ENCODE measurements around the gene DBN1.

The DBN1 gene

DNA sequence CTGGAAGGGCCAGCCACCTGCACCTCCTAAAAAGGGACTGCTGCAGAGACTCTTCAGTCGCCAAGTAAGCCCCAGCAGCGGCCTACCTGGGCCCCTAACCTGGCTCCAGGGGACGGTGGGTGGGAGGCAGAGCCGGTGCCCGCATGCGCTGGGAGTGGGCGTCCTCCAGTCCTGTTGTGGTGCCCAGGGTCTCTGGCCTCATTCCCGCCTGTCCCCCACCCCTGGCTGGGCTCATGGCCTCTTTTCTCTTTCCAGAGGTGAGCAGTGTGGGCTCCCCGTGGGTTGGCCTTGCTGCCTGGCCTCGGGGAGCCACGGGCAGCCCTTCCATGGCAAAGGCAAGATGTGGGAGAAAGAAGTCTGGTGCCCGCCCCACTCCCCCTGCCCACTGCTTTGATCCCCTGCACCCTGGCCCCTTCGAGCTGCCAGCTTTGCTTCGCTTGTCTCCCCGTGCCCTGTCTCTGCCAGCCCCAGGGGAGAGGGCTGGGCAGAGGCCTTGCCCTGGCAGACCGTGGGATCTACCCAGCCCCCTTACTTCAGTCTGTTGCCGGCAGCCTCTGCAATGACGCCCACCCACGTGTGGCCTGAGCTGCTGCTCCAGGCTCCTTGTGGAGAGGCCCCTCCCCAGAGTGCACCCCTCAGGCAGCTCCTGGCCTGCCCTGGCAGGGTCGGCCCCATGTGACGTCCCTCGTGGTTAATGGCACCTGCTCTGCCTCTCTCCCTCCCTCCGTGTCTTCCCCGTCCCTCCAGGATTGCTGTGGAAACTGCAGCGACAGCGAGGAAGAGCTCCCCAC lies 32.2 kb downstream of the DBN1 start:
- Histone ChIP-seq H3K4me1 (ENCODE audit: control insufficient read depth, insufficient read depth, low read length) (peaks cover 4% of the 10 kb centered on the region), H3K9ac (ENCODE audit: low read depth, low read length) (no peak overlapping the region), H3K9me3 (replicated peaks; ENCODE audit: low read length) (no peaks in the 10 kb centered on the region), H3K27me3 (ENCODE audit: control insufficient read depth, insufficient read depth, low read length) (no peaks in the 10 kb centered on the region), H3K4me2 (ENCODE audit: low read length) (no peak overlapping the region), H3K4me3 (ENCODE audit: low read length) (no peak overlapping the region), H3K36me3 (ENCODE audit: insufficient read depth, low read length) (peaks cover 26% of the 10 kb centered on the region)

DNA sequence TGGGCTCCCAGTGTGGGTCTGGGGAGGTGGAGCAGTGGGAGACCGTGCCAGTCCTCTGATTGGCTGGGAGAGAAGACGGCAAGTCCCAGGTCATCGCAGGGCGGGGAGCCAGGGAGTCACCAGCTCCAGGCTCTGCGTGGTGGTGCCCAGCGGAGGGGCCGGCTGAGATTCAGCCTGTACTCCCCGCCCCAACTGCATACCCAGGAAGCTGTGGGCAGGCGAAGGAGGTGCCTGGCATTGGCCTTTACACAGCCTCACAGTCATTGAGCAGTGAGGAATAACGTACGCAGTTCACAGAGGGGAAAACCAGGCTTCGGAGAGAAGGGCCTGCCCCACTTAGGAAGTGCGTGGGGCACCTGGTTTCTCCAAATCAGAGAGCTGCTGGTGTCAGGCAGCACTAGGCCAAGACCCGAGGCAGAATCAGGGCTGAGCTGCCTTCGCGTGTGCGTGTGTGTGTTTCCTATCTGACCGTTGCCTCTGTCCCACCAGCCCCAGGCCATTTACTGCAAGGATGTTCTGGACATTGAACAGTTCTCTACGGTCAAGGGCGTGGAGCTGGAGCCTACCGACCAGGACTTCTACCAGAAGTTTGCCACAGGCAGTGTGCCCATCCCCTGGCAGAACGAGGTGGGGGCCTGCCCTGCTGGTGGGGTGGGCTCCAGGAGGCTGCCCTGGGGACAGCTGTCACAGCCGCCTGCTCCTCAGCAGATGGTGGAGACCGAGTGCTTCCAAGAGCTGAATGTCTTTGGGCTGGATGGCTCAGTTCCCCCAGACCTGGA lies 33.0 kb downstream of the DBN1 start:
- H3K36me3 ChIP-seq (ENCODE audit: insufficient read depth, low read length): peaks cover 32% of the 10 kb centered on the region

DNA sequence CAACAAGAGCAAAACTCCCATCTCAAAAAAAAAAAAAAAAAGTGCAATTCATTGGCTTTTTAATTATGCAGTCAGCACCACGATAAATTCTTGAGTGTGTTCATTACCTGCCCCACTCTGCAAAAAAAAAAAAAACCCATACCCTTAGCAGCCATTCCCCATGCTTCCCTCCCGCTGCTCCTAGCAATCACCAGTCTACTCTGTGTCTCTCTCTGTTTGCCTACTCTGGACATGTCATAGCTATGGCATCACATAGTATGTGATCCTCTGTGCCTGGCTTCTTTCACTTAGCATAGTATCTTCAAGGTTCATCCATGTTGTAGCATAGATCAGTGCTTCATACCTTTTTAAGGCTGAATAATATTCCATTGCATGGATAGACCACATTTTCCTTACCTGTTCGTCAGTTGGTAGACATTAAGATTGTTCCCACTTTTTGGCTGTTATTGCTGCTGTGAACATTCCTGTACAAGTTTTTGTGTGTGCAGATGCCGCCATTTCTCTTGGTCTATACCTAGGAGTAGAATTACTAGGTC lies 33.8 kb downstream of the DBN1 start:
- Histone ChIP-seq H3K4me2 (ENCODE audit: low read length) (no peak overlapping the region), H3K36me3 (ENCODE audit: insufficient read depth, low read length) (peaks cover 40% of the 10 kb centered on the region), H3K9ac (ENCODE audit: low read depth, low read length) (no peak overlapping the region), H3K4me1 (ENCODE audit: control insufficient read depth, insufficient read depth, low read length) (no peaks in the 10 kb centered on the region), H3K9me3 (replicated peaks; ENCODE audit: low read length) (no peaks in the 10 kb centered on the region), H3K27me3 (ENCODE audit: control insufficient read depth, insufficient read depth, low read length) (no peaks in the 10 kb centered on the region), H3K4me3 (ENCODE audit: low read length) (no peak overlapping the region)

More for the DNA sequence above, 33.0 kb downstream of the DBN1 start:
- Histone ChIP-seq H3K27me3 (ENCODE audit: control insufficient read depth, insufficient read depth, low read length) (no peaks in the 10 kb centered on the region), H3K9me3 (replicated peaks; ENCODE audit: low read length) (no peaks in the 10 kb centered on the region), H3K4me1 (ENCODE audit: control insufficient read depth, insufficient read depth, low read length) (no peaks in the 10 kb centered on the region), H3K4me2 (ENCODE audit: low read length) (no peak overlapping the region), H3K9ac (ENCODE audit: low read depth, low read length) (no peak overlapping the region), H3K4me3 (ENCODE audit: low read length) (no peak overlapping the region)

DNA sequence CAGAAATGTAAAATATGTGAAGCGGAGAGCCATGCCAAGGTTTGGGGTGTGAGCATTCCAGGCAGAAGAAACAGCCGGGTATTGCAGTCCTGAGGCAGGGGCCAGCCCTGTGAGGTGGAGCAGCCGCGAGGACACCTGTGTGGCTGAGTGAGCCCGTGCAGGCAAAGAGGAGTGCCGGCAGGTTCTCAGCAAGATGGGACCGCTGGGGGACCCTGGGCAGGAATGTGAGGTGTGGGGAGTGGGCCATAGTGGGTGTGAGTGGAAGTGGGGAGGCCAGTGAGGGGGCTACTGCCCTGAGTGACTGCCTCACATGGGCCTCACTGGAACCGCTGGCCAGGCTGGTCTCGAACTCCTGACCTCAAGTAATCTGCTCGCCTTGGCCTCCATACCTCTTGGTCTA lies 35.0 kb downstream of the DBN1 start:
- Histone ChIP-seq H3K36me3 (ENCODE audit: insufficient read depth, low read length) (peaks cover 51% of the 10 kb centered on the region), H3K4me3 (ENCODE audit: low read length) (no peak overlapping the region), H3K9me3 (replicated peaks; ENCODE audit: low read length) (no peaks in the 10 kb centered on the region), H3K9ac (ENCODE audit: low read depth, low read length) (no peak overlapping the region), H3K4me2 (ENCODE audit: low read length) (no peak overlapping the region), H3K4me1 (ENCODE audit: control insufficient read depth, insufficient read depth, low read length) (no peaks in the 10 kb centered on the region), H3K27me3 (ENCODE audit: control insufficient read depth, insufficient read depth, low read length) (no peaks in the 10 kb centered on the region)

DNA sequence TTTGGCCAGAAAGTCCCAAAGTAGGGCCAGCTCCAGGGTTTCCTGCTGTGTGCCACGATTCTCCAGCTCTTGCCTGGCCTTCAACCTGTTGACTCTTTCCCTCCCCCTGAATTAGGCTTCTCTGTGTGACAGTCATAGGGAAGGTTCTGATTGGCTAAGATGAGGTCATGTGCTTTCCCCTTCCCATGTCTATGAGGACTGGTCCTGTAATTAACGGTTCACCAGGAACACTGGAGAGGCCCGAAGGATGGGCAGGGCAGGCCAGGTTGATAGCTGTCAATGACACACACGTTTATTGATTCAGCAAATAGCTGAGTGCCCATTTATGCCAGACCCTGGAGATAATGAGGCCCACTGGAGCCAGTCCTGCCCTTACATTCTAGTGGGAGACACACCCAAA lies 35.8 kb downstream of the DBN1 start:
- Histone ChIP-seq H3K4me1 (ENCODE audit: control insufficient read depth, insufficient read depth, low read length) (no peaks in the 10 kb centered on the region), H3K4me2 (ENCODE audit: low read length) (no peak overlapping the region), H3K36me3 (ENCODE audit: insufficient read depth, low read length) (peaks cover 57% of the 10 kb centered on the region), H3K27me3 (ENCODE audit: control insufficient read depth, insufficient read depth, low read length) (no peaks in the 10 kb centered on the region), H3K9me3 (replicated peaks; ENCODE audit: low read length) (no peaks in the 10 kb centered on the region), H3K9ac (ENCODE audit: low read depth, low read length) (no peak overlapping the region), H3K4me3 (ENCODE audit: low read length) (no peak overlapping the region)

DNA sequence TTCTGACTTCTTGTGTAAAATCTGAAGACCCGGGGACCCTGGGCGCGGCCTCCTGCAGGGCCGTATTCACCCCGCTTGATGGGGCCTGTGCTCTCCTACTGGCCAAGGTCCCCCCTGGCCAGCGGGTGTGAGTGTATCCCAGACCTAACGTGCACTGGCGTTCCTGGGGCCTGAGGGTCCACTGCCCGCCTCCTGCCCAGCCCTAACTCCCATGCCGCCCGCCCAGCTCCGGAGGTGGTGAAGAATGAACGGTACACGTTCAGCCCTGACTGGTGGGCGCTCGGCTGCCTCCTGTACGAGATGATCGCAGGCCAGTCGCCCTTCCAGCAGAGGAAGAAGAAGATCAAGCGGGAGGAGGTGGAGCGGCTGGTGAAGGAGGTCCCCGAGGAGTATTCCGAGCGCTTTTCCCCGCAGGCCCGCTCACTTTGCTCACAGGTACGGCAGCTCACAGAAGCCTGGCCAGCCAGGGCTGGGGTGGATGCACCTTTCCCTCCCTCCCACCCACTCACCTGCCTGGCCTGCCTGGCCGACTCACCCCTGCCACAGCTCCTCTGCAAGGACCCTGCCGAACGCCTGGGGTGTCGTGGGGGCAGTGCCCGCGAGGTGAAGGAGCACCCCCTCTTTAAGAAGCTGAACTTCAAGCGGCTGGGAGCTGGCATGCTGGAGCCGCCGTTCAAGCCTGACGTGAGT lies 37.4 kb downstream of the DBN1 start:
- Histone ChIP-seq H3K9ac (ENCODE audit: low read depth, low read length) (no peak overlapping the region), H3K36me3 (ENCODE audit: insufficient read depth, low read length) (peaks cover 62% of the 10 kb centered on the region)

DNA sequence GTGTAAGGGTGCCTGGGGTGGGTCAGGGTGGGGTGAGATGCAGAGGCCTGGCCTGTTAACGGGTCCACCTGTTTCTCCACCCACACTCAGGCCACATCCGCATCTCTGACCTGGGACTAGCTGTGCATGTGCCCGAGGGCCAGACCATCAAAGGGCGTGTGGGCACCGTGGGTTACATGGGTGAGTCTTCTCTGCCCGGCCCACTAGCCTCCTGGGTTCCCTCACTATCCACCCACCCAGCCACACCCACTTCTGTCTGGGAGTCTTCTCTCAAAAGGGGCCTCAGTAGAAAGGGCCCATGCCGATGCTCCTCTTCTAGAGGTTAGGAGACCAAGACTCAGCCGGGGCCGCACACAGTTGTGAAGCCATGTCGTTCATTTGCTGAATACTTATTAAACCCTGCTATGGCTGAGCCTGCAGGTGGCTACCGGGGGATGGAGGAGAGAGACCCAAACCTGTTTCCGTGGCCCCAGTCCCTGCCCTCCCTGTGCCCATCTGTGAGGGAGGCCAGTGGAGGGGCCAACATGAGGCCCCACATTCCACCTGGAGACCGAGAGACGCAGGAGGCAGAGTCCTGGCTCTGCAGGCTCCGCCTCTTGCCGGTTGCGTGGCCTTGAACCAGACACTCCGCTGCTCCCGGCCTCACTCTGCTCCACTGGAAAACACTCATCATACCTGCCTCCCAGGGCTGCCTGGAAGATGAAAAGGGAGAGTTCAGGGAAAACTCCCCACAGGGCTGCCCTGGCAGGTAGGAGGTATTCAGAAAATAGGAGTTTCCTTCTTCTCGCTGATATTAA lies 38.3 kb downstream of the DBN1 start:
- Histone ChIP-seq H3K27me3 (ENCODE audit: control insufficient read depth, insufficient read depth, low read length) (no peaks in the 10 kb centered on the region), H3K36me3 (ENCODE audit: insufficient read depth, low read length) (peaks cover 68% of the 10 kb centered on the region), H3K4me2 (ENCODE audit: low read length) (no peak overlapping the region), H3K9ac (ENCODE audit: low read depth, low read length) (no peak overlapping the region), H3K9me3 (replicated peaks; ENCODE audit: low read length) (no peaks in the 10 kb centered on the region), H3K4me3 (ENCODE audit: low read length) (no peak overlapping the region), H3K4me1 (ENCODE audit: control insufficient read depth, insufficient read depth, low read length) (peaks cover 12% of the 10 kb centered on the region)

More for the DNA sequence above, 37.4 kb downstream of the DBN1 start:
- Histone ChIP-seq H3K4me1 (ENCODE audit: control insufficient read depth, insufficient read depth, low read length) (peaks cover 12% of the 10 kb centered on the region), H3K9me3 (replicated peaks; ENCODE audit: low read length) (no peaks in the 10 kb centered on the region), H3K4me3 (ENCODE audit: low read length) (no peak overlapping the region), H3K27me3 (ENCODE audit: control insufficient read depth, insufficient read depth, low read length) (no peaks in the 10 kb centered on the region), H3K4me2 (ENCODE audit: low read length) (no peak overlapping the region)

DNA sequence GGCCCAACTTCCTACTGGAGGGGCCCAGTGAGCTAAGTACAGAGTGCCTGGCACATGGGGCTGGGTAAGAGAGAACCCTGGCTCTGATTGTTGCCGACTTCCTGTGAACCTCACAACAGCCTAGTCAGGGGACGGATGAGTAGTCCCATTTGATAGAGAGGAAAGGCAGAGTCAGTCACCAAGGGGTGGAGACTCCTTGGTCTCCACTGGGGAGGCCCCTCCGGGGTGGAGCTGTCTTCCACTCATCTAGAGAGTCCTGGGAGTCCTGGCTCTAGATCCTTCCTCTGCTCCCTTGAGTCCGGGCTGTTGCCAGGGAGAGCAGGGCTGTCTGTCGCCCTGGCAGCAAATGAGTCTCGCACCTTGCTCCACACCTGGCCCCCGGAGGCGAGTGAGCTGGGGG lies 39.0 kb downstream of the DBN1 start:
- Histone ChIP-seq H3K4me1 (ENCODE audit: control insufficient read depth, insufficient read depth, low read length) (peaks cover 12% of the 10 kb centered on the region), H3K9me3 (replicated peaks; ENCODE audit: low read length) (no peaks in the 10 kb centered on the region), H3K36me3 (ENCODE audit: insufficient read depth, low read length) (peaks cover 68% of the 10 kb centered on the region), H3K4me2 (ENCODE audit: low read length) (no peak overlapping the region), H3K9ac (ENCODE audit: low read depth, low read length) (no peak overlapping the region), H3K27me3 (ENCODE audit: control insufficient read depth, insufficient read depth, low read length) (no peaks in the 10 kb centered on the region), H3K4me3 (ENCODE audit: low read length) (no peak overlapping the region)

DNA sequence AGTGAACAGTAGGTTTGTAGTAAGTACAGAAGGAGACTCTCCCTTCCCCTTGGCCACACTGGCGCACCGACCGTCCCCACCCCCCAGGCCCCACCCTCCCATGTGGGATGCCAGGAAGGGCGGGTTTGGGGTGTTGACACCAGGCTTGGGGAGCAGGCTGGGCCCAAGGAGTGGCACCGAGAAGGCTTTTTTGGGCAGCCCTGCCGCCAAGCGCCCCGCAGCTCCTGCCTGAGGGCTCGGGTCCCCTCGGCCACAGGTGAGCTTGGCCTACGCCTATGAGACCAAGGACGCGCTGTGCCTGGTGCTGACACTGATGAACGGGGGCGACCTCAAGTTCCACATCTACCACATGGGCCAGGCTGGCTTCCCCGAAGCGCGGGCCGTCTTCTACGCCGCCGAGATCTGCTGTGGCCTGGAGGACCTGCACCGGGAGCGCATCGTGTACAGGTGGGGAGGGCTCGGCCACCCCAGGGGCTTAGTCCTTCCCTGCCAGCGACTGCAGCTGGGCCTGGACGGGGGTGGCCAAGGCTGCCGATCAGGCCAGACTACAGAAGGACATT lies 39.7 kb downstream of the DBN1 start:
- Histone ChIP-seq H3K4me1 (ENCODE audit: control insufficient read depth, insufficient read depth, low read length) (peaks cover 12% of the 10 kb centered on the region), H3K4me2 (ENCODE audit: low read length) (no peak overlapping the region), H3K4me3 (ENCODE audit: low read length) (no peak overlapping the region), H3K9me3 (replicated peaks; ENCODE audit: low read length) (no peaks in the 10 kb centered on the region), H3K36me3 (ENCODE audit: insufficient read depth, low read length) (peaks cover 66% of the 10 kb centered on the region), H3K9ac (ENCODE audit: low read depth, low read length) (no peak overlapping the region), H3K27me3 (ENCODE audit: control insufficient read depth, insufficient read depth, low read length) (no peaks in the 10 kb centered on the region)

DNA sequence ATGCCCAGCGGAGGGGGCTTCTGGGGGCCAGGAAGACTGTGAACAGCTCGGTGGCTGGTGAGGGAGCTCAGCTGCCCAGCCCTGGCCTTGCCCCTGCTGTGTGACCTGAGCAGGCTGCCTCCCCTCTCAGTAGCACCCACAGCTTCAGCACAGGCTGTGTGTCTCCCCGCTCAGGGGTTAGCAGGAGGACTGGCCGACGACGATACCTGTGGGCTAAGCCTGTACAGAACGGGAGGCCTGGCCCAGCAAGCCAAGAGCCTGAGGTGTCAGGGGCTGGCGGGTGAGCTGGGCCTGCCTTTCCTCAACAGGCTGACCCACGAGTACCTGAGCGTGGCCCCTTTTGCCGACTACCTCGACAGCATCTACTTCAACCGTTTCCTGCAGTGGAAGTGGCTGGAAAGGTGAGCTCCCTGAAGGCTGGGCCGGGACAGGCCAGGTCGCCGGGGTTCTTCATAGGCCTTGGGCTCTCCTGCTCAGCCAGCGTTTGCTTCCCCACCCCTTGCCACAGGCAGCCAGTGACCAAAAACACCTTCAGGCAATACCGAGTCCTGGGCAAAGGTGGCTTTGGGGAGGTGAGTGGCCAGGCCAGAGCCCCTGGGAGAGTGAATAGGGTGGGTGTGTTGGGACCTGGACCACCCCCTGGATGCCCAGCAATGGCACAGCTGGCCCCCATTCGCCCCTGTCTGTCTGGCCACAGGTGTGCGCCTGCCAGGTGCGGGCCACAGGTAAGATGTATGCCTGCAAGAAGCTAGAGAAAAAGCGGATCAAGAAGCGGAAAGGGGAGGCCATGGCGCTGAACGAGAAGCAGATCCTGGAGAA lies 40.4 kb downstream of the DBN1 start:
- peaks cover 61% of the 10 kb centered on the region for H3K36me3 ChIP-seq (ENCODE audit: insufficient read depth, low read length)
- no peaks in the 10 kb centered on the region for H3K27me3 ChIP-seq (ENCODE audit: control insufficient read depth, insufficient read depth, low read length)
- no peak overlapping the region for H3K9ac ChIP-seq (ENCODE audit: low read depth, low read length)
- H3K4me3 ChIP-seq (ENCODE audit: low read length): no peak overlapping the region
- H3K9me3 ChIP-seq (replicated peaks; ENCODE audit: low read length): no peaks in the 10 kb centered on the region
- no peak overlapping the region for H3K4me2 ChIP-seq (ENCODE audit: low read length)
- H3K4me1 ChIP-seq (ENCODE audit: control insufficient read depth, insufficient read depth, low read length): peaks cover 14% of the 10 kb centered on the region
